Measurements from ENCODE around the gene TBX18.
A peak's percentile ranks its signal among the peaks of the same experiment; 100 is the strongest.

Gene TBX18

DNA sequence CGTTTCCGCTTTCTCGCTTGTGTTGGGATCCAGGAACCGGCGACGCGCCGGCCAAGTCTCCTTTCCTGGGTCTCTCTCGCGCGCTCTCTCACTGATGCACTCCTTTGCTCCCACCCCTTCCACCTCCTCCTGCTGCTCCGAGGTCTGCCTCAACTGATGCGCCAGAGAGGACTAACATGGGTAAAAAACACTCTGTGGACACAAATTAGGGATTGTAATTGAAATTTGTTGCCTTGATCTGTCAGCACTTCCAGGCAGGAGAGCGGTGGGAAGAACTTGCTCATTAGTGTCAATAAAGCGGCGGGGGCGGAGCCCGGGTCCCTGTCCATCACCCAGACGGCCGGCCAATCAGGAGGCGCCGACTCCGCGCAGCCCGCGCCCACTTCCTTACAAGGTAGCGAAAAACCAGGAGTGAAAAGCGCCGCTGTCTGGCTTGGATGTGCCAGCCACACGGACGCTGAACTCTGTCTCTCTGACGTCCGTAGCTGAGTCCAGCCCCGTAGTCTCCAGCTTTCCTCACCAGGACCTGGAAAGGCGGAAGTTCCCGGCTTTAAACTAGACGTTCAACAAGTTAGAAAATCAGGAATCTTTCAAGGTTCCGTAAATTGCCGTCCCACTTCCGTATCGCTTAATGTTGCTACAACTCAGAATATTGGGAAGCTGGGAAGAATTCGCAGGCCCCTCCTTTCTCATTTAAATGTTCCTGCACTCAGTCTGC, at the start of gene TBX18:
TSS of gene TBX18 (minus strand) at position 267 of the 718 bp plus-strand sequence. CDS start 417 bp downstream, outside the sequence.
- DNase-seq (ENCODE audit: low spot score) = no peak

DNA sequence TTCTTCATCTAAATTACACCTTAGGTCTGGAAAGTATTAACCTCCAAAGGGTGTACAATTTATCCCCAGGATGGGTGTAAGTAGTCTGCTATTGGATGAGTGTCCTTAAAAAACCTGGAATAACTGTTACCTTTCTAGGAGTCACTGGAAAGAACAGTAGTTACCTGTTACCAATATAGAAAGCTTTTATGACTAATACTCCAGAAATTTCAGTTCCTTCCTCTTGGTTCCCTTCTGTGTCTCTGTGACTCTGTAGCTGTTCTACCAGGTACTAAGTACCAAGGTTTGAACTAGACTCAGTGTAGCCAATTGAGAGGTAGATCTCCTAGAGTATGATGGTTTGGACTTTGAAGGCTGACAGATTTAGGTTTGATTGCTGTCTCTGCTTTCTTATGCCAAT, 47.0 kb upstream of the TBX18 start:
- no peak for DNase-seq (ENCODE audit: low spot score)

DNA sequence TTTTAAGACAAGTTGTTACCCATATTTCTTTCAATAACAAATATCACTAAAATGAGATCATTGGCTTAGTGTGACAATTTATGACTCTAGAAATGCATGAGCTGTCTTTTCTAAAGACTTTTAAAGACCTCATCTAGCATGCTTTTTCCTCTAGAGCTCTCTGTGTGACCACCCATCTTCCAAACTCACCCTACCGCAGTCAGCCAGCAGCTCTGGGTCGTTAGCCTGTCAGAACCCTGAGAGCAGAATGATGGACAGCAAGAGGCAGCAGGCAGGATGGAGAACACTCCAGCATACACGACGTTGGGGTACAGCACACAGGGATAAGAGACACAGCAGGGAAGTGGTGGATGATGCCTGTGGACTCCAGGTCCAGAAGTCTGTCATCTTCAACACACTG, 45.1 kb upstream of the TBX18 start:
- DNase-seq (ENCODE audit: low spot score) = no peak

GRCh38 chr6:84808491-84809061, 44.2 kb upstream of the TBX18 start:
- no peak for DNase-seq (ENCODE audit: low spot score)

- no peak for DNase-seq (ENCODE audit: low spot score)
Observed at GRCh38 chr6:84805145-84805544, 40.7 kb upstream of the TBX18 start.

GRCh38 chr6:84804720-84805119, 40.3 kb upstream of the TBX18 start:
- DNase-seq (ENCODE audit: low spot score) = no peak

- no peak for DNase-seq (ENCODE audit: low spot score)
Observed at GRCh38 chr6:84801250-84801649, 36.9 kb upstream of the TBX18 start.

GRCh38 chr6:84798257-84798656, 33.9 kb upstream of the TBX18 start:
- no peak for DNase-seq (ENCODE audit: low spot score)

GRCh38 chr6:84796343-84796742, 31.9 kb upstream of the TBX18 start:
- no peak for DNase-seq (ENCODE audit: low spot score)

GRCh38 chr6:84791927-84792326, 27.5 kb upstream of the TBX18 start:
- DNase-seq (ENCODE audit: low spot score) = no peak

- DNase-seq (ENCODE audit: low spot score) = no peak
Observed at GRCh38 chr6:84791233-84791632, 26.8 kb upstream of the TBX18 start.

DNA sequence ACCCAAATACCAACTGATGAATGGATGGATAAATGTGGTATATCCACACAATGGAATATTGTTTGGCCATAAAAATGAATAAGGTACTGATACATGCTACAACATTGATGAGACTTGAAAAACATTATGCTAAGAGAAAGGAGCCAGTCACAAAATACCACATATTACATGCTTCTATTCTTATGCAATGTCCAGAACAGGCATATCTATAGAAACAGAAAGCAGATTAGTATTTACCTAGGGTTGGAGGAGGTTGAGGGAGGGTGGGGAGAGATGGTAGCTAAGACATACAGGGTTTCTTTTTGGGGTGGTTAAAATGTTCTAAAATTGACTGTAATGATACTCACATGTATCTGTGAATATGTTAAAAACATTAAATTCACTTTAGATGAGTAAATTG, 24.8 kb upstream of the TBX18 start:
- no peak for DNase-seq (ENCODE audit: low spot score)

DNA sequence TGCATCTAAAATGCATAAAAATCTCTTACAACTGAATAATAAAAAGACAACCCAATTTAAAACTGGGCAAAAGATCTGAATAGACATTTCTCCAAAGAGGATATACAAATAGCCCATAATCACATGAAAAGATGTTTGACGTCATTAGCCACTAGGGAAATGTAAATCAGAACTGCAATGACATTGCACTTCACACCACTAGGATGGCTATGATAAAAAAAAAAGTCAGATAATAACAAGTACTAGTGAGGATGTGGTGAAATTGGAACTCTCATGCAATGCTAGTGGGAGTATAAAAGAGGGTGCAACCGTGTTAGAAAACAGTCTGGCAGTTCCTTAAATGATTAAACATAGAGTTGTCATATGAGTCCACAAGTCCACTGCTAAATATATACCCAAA, 24.3 kb upstream of the TBX18 start:
- no peak for DNase-seq (ENCODE audit: low spot score)

DNA sequence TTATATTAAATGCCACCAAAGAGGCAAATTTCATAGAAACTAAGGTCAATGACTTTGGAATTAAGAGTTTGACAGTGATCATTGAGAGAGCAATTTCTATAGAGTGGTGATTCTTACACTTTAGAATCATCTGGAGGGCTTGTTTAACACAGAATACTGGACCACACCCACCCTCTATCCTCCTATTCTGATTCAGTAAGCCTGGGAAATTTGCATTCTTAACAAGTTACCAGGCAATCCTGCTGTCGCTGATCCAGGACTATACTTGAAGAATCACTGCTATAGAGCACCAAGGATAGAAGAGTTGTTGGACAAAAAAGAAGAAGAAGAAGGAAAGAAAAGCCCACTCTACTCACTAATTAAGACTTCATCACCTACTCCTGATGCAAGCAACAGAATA, 21.3 kb upstream of the TBX18 start:
- DNase-seq (ENCODE audit: low spot score) = no peak

- DNase-seq (ENCODE audit: low spot score) = no peak
Observed at GRCh38 chr6:84779917-84780316, 15.5 kb upstream of the TBX18 start.

GRCh38 chr6:84779380-84779779, 15.0 kb upstream of the TBX18 start:
- no peak for DNase-seq (ENCODE audit: low spot score)

DNA sequence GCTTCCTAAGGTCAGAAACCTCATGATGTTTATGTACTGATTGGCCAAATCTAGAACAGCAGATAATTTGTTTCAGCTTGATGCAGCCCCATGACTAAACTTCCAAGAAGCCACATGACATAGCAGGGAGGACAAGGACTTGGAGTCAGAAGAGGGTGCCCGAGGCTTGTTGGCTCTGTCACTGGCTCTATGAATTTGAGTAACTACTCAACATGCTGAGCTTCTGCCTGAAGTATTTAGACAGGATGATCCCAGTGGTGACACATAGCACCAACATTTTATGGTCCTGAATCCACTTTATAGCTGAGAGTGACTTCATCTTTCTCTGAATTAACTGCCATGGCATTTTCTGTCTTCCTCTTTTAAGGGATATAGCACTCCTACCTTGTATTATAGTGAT, 13.5 kb upstream of the TBX18 start:
- no peak for DNase-seq (ENCODE audit: low spot score)

- DNase-seq (ENCODE audit: low spot score) = no peak
Observed at GRCh38 chr6:84776392-84776791, 12.0 kb upstream of the TBX18 start.

DNA sequence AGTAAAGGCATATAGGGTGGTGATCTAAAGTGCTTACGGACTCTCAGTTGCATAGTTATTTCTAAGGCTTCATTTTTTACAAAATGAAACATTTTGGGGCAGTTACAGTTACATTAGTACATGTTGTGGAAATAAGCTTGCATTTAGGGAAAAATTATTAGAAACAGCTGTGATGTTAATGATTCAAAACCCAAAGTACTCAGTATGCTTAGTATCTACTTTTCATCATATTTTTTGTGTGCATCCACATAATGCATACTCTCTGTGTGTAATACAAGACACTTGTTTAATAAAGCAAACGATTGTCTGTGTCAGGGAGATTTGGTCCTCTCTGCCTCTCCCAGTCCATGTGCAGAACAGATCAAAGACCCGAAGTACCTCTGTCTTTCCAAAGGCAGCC, 11.4 kb upstream of the TBX18 start:
- no peak for DNase-seq (ENCODE audit: low spot score)

- DNase-seq (ENCODE audit: low spot score) = no peak
Observed at GRCh38 chr6:84774985-84775284, 10.5 kb upstream of the TBX18 start.

DNA sequence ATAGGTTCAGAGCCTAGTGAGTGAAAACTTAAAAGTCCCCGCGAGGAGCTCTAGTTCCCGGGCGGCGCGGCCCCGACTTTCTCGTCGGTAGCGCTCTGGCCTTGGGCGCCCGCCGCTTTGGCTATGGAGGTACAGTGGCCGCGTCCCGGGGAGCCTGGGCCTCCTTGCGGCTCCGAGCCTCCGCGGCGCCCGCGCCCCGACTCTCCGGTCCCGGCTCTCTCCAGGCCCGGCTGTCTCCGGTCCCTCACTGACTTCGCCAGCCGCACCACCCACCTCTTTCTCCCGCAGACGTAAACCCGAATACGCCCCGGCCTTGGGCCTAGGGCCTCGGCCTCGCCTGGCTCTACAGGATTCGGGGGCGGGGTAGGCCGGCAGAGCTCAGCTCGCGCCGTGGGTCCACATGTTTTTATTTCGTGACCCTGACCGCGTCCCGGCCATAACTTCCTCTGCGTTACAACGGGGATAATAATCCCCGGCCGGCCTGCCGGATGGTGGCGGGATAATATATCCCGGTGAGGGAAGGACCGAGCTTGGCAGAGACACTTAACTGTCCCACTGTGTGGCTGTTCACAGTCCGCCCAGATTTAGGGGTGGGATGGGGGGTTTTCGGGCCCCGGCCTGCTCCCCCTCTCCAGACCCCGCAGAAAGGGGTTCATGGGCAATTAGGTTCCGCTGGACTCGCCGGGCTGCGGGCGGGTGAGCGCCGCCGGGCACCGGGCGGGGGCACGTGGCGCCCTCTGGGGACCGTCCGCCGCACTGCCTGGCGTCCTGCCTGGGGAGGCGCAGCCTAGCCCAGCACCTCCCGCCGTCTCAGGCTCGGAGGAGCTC, 10.0 kb upstream of the TBX18 start:
- peak; percentile 86 for DNase-seq (ENCODE audit: low spot score)

- no peak for DNase-seq (ENCODE audit: low spot score)
Observed at GRCh38 chr6:84773431-84774156, 9.2 kb upstream of the TBX18 start.

GRCh38 chr6:84773133-84773430, 8.7 kb upstream of the TBX18 start:
- no peak for DNase-seq (ENCODE audit: low spot score)

Measured in HuH-7 (cell line).